ENCODE results near the gene PTDSS2.
"Not testable (repeated sequence)": the region's sequence is repeated elsewhere in the genome, so short reads cannot be mapped to it uniquely, and the experiment has no call there.

PTDSS2 gene

DNA sequence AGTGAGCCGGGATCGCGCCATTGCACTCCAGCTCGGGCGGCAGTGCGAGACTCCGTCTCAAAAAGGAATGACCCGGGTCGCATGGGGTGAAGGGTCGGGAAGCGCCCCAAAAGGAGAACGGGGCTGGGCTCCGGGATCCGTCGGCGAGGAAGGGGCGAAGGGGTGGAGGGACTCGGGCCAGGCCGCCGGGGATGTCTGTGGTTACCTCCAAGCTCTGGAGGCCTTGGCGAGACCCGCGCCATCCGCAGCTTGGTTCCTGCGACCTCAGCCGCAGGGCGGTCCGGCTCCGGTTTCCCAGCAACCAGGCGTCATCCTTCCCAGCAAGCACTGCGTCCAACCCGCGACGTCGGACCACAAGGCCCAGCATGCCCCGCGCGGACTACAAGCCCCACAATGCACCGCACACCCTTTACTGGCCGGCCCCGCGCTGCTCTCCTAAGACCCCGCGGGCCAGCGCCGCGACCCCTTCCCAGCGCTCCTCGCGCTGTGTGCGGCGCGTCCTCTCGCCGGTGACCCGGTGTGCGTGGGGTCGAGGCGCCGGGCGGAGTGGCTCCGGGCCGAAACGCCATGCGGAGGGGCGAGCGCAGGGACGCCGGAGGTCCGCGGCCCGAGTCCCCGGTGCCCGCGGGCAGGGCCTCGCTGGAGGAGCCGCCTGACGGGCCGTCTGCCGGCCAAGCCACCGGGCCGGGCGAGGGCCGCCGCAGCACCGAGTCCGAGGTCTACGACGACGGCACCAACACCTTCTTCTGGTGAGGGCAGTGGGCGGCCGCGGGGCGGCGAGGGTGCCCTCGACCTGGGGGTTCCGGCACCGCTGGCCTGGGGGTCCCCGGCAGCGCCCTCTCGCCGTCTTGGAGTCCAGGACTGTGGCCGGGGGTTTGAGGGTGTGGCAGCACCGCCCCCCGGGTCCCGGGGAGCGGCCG is at the start of gene PTDSS2:
PTDSS2 (plus strand) TSS at position 391 of the 920 bp plus-strand sequence; CDS start at position 568, 177 bp downstream.
- DNase-seq (ENCODE audit: low spot score): peak; percentile 93

GRCh38 chr11:401196-401595 is 48.9 kb upstream of the PTDSS2 start:
- DNase-seq (ENCODE audit: low spot score): not testable (repeated sequence)

- DNase-seq (ENCODE audit: low spot score): no peak
Observed at GRCh38 chr11:403021-403760, 46.9 kb upstream of the PTDSS2 start.

GRCh38 chr11:403761-404431 is 46.2 kb upstream of the PTDSS2 start:
- no peak for DNase-seq (ENCODE audit: low spot score)

DNA sequence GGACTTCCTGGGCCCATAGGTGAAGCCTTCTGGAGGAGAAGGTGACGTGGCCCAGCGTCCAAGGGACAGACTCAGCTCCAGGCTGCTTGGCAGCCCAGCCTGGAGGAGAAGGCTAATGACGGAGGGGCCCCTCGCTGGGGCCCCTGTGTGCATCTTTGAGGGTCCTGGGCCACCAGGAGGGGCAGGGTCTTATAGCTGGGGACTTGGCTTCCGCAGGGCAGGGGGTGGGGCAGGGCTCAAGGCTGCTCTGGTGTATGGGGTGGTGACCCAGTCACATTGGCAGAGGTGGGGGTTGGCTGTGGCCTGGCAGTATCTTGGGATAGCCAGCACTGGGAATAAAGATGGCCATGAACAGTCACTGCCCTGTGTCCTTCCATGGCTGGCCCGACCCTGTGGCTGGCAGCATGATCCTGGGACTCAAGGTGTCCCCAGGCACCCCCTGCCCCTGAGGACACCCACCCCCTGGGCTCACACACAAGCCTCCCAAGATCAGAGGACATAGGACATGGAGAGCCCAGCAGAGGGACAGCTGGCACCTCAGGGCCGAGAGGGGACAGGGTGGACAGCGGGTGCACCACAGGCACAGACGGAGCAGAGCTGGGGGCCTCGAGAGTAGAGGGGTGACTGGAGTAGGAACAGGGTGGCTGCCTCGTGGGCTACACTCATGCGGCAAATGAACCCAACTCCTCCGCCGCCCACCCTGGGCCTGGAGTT is 45.4 kb upstream of the PTDSS2 start:
- no peak for DNase-seq (ENCODE audit: low spot score)

DNA sequence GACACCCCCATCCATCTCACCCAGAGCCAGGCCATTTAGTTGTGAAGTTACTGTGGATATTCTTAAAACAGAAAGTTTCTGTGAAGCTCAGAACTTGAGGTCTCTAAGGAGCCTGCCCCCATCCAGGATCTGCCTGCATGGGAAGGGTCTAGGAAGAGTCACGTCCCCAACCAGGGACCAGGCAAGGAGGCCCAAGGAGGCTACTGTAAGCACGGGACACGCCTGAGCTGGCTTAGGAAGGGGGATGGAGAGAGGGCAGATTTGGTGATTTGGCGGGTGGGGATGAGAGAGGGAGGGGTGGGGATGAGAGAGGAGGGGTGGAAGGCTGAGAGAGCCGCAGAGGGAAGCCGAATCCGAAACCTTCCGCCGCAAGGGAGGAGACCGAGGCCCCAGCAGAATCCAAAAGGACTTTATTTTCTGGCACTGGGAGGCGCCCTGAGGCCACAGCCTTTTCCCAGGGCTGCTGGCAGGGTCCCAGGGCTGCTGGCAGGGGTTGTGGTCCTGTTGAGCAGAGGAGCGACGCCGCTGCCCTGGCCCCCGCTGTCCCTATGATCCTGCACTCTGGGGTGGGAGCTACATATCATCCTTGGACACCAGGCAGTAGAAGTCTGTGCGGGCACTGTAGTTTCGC is 44.6 kb upstream of the PTDSS2 start:
- DNase-seq (ENCODE audit: low spot score): no peak

DNA sequence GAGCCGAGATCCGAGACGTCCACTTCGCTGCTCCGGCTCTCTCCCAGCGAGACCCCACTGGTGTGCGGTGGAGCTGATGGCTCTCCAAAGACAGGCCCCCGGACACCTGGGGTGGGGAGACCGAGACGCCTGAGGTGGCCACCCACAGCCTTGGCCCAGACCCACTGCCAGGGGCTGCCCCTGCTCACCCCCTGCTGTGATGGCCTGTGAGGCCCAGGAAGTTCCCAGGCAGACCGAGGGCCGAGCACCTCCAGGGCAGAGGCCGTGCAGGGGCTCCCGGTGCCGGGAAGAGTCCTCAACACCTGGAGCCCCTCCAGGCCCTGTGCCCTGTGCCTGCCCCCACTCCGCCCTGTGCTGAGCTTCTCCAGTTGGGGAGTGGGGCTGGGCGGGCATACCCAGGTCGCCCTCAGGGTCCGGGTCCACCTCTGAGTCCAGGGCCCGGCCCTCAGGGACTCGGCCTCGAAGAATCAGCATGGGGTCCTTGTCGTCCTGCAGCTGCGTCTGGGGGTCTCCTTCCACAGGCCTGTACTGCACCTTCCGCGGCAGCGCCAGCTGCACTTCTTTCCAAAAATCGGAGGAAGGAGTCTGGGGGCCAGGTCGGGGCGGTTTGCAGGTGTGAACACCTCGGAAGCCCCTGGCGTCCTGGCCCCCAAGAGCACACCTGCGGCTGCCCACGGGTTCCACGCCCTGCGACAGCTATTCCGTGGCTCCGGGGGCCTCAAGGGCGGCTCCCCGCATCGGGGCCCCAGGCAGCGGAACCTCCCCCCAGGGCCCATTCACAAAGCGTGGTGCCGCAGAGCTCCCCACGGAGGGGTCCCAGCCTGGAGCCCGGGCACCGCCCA is 43.9 kb upstream of the PTDSS2 start:
- DNase-seq (ENCODE audit: low spot score): no peak

DNA sequence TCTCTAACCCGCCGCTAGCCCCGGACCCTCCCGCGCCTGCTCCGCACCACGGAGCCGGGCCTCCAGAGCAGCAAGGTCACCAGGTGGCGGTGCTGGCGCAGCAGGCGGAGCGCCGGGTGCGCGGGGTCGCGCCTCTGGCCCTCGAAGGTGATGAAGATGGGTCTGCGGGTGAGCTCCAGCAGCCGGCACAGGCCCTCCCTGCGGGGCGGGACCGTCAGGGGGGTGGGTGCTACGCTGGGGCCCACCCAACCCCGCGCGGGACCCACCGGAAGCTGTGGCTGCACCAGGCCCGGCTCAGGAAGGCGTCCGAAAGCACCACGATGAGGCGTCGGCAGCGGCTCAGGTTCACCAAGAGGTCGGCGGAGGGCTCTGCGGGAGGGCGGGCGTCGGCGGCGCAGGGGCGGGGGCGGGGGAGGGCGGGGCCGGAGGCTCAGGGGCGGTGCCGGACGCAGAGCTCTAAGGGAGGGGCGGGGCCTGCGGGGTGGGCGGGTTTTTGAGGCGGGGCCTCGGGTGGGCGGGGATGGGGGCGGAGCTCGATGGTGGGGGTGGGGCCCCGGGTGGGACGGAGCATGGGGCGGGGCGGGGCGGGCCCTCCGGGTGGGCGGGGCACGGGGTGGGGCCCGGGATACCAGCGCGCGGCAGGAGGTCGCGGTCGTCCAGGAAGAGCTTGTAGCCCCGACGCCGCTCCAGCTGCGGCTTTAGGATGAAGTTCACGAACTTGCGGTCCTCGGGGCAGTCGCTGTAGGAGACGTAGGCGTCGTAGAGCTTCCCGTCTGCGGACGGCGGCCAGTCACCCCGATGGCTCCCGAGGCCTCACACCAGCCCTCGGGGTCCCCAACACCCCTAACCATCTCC is 43.1 kb upstream of the PTDSS2 start:
- DNase-seq (ENCODE audit: low spot score): peak; percentile 93

DNA sequence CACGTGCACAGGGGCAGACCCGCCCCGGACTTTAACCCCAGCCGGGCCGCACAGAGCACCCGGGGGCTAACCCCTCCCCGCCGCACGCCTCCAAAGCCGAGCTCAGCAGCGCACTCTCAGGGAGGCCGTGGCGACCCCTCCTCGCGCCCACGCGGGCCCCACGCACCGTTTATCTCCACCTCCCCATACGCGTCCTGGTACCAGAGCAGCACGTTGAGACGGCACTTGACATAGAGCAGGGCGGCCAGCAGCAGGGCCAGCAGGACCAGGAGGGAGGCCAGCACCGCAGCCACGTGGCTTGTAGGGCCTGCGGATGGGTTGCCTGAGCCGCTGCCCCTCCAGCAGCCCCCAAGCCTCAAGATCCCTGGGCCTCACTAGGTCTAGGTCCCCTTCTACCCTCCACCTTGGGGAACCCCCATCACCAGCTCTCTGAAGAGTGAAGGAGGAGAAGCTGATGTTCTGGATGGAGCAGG is 42.4 kb upstream of the PTDSS2 start:
- DNase-seq (ENCODE audit: low spot score): no peak

GRCh38 chr11:408154-409007 is 41.7 kb upstream of the PTDSS2 start:
- DNase-seq (ENCODE audit: low spot score): no peak

DNA sequence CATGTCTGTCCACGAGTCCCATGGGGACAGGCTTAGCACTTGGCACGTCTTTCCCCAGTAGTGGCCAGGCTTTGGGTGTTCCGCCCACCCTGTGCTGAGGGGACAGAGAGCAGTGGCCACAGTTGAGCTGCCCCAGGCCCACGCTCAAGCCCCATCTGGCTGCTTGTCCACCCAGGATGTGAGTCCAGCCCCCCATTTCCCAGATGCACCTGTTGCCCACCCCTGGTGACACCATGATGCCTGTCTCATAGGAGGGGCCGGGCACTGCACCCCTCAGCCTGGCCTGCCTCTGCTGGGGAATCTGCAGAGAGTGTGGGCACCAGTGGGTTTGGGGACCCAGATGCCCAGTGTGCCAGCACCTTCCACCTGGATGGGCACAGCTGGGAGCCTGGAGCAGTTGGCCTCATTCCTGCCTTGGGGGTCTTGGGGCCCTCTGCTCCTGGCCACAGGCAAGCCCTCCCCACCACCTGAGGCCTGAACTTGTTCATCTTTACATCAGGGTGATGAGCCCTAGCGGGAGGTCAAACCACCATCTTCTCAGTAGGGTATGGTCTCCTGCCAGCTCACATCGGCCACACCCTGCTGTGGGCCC is 41.0 kb upstream of the PTDSS2 start:
- no peak for DNase-seq (ENCODE audit: low spot score)

DNA sequence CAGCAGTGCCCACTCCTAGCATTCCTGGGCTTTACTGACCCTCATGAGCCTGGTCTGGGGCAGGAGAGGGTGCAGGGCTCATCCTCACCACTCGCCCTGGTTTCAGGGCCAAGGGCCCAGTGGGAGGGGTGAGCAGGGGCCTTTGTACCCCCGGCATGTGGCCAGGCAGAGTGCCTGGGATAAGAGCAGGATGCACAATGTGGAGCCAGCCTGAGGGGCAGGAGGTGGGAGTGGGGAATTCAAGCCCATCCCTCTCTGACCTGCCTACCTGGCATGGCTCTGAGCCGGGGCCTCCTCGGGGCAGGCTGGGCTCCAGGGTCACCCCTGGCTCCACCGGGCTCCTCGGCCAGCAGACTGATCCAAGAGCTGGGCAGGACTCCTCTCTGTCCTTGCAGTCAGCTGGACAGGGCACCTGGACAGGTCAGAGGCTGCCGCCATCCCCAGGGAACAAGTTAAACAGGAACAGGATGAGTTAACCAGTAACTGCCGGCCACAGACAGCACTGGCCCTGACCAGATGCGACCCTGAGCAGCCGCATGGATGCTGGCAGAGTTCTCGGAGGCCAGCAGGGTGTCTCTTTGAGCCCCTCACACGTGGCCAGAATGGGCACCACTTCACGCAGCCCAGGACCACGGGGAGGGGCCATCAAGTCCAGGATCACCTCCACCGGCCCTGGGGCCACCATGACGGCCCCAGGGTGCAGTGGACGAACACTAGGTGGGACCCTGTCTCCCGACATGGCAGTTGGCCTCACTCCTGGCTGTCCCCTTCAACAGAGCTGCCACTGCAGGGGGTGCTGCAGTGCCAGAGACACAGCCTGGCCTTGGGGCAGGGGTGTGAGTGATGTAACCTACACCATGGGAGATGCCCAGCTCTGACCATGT is 40.2 kb upstream of the PTDSS2 start:
- DNase-seq (ENCODE audit: low spot score): no peak

- not testable (repeated sequence) for DNase-seq (ENCODE audit: low spot score)
Observed at GRCh38 chr11:410711-411110, 39.4 kb upstream of the PTDSS2 start.

- DNase-seq (ENCODE audit: low spot score): not testable (repeated sequence)
Observed at GRCh38 chr11:411520-411919, 38.6 kb upstream of the PTDSS2 start.

GRCh38 chr11:412641-413119 is 37.4 kb upstream of the PTDSS2 start:
- no peak for DNase-seq (ENCODE audit: low spot score)

All from CD4-positive, alpha-beta T cell treated with Interleukin-6 at 100 ng/mL for 8 hours (primary cell).